HG02840 (cell line): Measurements from ENCODE around the gene IARS2.
"Not testable (repeated sequence)": the region's sequence is repeated elsewhere in the genome, so short reads cannot be mapped to it uniquely, and the experiment has no call there.

Experiments
- ATAC-seq: cut with Tn5 transposase; IDR thresholded peaks from one replicate; pipeline ENCODE4 v1.9.1; 2021; ENCODE audit warnings: mild to moderate bottlenecking, moderate library complexity, moderate number of reproducible peaks; ENCODE audit not compliant: unreplicated experiment, low FRiP score

IARS2 gene

DNA sequence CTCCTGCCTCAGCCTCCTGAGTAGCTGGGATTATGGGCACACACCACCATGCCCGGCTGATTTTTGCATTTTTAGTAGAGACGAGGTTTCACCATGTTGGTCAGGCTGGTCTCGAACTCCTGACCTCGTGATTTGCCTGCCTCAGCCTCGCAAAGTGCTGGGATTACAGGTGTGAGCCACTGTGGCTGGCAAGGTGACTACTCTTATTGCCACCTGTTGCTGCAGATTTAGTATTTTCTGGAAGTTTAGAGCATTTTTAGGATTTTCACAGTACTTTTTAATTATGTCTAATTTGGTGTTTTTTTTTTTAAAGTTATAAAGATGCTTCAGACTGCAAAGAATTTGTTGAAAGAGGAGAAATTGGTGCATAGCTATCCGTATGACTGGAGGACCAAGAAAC lies 16.5 kb downstream of the IARS2 start:
- ATAC-seq: not testable (repeated sequence)

DNA sequence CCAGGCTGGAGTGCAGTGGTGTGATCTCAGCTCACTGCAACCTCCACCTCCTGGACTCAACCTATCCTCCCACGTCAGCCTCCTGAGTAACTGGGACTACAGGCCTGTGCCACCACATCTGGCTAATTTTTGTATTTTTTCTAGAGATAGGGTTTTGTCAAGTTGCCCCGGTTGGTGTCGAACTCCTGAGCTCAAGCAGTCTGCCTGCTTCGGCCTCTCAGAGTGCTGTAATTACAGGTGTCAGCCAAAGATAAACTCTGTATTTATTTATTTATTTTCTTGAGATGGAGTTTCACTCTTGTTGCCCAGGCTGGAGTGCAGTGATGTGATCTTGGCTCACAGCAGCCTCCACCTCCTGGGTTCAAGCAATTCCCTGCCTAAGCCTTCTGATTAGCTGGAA lies 18.7 kb downstream of the IARS2 start:
- not testable (repeated sequence) for ATAC-seq

DNA sequence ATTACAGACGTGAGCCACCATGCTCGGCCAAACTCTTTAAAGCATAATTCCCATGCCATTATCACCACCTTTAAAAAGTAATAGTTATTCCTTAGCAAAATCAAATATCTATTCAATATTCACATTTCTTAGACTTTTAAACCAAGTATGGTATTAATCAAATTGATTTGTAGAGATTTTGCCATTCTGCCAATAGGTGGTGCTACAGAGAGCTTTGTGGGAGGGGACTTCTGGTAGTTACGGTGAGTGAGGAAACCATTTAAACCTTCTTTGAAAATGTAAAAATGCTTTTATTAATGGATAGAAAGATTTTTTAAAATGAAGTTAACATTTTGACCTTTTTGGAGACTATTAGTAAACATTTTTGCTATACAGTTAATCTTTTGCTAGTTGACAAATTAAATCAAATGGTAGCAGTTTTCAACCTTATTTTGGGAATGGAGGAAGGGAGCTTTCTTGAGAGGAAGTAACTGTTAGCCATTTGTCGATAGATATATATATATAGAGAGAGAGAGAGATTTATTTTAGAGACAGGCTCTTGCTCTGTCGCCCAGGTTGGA lies 19.3 kb downstream of the IARS2 start:
- ATAC-seq: no peak

DNA sequence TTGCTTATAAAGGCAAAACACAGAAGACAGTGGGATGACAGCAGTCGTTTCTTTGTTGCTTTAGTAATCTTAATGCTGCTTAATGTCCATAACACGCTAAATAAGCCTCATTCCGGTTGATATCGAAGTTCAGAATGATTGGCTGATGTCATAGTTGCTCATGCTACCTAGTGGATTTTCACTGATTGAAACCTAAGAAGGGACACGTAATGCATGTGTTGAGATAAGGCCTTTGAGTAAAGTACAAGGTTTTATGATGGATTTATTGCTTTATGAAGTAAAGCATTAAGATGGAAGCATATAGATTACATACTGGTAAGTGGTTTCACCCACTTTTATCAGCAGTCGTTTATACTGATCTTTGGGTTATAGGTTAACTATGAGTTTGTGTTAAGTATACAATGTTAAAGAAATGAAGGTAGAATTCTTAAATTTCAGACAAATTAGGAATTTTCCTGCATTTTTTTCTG lies 25.1 kb downstream of the IARS2 start:
- ATAC-seq: no peak

DNA sequence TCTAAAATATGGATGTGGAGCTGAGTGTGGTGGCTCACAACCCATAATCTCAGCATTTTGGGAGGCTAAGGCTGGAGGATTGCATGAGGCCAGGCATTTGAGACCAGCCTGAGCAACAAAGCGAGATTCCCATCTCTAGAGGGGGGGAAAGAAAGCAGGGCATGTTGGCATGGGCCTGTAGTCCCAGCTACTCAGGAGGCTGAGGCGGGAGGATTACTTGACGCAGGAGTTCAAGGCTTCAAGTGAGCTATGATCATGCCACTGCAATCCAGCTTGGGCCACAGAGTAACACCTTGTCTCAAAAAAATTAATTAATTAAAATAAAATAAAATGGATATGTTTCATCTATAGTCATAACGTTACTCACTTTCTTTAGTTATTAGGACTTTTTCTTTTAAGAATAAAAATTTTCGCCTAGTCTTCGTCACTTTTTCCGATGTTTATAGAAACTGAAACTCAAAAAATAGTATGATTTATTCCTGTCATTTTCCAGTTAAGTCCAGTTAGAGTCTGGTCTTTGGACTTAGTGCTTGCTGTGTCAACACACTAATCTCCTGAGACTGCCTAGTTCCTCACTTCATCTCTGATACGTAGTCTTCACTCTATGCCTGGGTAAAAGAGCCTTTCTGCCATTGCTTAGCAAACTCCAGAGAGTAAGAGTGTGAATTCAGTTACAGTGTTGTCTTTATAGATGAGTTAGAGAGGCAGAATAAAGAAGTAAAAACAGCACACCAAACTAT lies 28.0 kb downstream of the IARS2 start:
- no peak for ATAC-seq

DNA sequence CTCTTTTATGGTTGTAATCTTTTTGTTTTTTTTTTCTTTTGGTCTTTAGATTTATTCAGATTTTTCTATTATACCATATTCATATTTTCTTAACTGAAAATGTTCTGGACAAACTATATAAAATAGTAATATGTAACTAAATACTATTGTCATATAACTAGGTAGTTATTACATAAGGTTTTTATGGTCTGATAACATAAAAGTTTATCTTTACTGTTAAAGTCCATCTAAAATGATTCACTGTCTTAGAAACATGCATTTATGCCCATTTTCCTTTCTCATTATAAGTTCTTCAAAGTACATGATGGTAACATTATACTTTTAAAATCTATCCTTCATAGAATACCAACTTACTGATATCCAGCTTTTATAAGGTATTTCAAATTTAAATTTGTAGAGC lies 29.1 kb downstream of the IARS2 start:
- ATAC-seq: no peak

DNA sequence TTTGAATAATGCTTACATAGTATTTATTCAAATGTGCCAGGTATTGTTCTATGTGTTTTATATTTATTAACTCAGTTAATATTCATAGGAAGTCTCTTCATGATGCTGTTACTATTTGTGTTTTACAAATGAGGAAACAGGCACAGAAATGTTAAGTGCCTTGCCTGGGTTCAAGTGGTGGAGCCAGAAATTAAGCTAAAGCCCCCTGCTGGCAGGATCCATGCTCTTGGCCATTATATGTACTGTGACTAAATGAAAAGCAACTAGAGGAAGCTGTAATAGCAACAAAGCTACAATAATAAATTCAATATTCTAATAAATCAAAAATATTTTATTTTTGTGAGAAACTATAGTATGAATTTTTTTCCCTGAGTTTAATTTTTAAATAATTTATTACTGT lies 30.0 kb downstream of the IARS2 start:
- no peak for ATAC-seq

DNA sequence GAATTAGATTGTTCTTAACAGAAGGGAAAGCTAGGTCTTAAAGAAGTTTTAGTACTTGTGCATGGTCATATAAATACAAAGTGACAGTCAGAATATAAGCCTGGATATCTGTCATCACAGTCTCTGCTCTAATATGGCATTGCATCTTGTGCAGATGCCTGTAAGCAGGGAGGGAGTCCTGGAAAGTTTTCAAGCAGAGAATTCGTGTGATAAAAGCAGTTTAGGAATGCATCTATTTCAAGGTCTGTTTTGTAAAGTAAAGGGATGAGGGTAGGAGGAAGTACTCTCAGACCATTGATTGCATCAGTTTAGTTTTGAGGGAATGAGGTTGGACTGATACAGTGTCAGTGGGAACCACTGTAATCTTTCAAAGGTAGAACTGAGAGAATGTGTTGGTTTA lies 30.6 kb downstream of the IARS2 start:
- no peak for ATAC-seq

DNA sequence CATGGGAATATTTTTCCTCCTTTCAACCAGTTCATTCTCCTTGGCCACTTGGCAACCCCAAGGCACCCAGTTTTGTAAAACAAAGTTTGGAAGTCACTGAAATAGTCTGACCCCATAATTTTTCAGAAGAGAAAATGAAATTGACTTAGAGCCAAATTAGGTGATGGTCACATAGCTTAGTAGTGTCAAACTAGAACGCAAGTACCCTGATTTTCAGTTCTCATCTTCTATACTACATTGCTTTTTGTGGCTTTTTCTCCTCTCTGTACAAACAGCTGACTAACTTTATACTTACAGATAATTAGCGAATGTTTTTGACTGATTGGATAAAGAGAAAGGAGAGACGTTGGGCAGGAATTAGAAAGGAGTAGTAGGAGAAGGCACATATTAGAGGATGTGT lies 33.1 kb downstream of the IARS2 start:
- ATAC-seq: no peak

DNA sequence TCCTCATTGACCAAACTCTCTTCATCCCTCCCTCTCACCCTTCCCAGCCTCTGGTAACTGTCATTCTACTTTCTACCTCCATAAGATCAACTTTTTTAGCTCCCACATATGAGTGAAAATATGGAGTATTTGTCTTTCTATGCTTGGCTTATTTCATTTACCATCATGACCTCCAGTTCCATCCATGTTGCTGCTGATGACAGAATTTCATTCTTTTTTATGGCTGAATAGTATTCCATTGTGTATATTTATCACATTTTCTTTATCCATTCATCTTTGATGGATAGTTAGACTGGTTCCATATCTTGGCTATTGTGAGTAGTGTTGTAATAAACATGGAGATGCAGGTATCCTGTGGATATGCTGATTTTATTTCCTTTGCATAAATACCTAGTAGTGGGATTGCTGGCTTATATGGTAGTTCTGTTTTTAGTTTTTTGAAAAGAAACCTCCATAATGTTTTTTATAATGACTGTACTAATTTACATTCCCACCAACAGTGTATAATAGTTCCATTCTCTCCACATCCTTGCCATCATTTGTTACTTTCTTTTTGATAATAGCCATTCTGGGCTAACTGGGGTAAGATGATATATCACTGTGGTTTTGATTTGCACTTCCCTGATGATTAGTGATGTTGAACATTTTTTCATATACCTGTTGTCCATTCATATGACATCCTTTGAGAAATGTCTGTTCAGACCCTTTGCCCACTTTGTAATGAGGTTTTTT lies 35.7 kb downstream of the IARS2 start:
- ATAC-seq: no peak

DNA sequence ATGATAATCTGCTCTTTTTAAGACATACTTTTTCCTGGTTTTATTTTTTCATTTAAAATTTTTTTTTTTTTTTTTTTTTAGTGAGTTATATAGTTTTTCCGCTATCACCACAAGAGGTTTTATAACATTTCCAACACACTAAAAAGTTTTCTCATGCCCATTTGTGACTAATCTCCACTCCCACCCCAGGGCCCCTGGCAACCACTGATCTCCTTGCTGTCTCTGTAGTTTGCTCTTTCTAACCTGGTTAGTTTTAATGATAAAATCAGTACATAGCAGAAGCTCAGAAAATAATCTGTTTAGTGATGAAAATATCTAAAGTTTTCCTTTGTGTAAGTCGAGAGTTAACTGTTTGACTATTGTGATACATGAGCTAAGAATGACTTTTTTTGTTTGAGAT lies 41.8 kb downstream of the IARS2 start:
- ATAC-seq: no peak

DNA sequence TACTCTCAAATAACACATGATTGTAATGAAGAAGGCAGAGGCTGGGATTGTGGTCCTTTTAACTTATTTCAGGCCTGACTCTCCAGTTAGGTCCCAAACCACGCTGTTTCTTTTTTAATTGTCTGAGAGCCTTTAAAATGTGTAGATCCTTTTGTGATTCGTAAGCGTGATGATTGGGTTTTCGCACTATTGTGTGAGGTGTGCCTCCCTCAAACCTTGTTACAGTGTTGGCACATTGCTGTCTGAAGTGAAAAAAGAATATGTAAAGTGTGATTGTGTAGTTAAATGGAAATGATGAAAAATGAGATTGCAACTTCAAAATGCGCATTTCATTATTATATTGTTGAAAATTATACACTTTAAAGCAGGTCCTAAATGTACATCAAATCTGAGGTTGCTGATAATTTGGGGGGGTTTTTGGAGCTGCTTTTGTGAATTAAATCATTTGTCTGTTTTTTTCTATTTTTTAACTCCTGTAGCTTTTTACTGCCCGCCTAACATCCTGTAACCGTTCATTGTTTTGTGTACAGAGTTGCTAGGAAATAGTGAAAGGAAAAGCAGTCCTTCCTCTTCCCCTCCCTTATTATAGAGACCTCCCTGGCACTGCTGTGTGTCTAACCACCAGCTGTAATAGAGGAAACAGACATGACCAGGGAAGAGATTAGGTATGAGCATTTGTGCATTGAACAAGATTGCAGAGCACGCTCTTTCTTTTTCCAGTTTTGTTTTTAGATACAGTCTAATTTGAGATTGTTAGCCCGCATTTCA lies 43.3 kb downstream of the IARS2 start:
- no peak for ATAC-seq

DNA sequence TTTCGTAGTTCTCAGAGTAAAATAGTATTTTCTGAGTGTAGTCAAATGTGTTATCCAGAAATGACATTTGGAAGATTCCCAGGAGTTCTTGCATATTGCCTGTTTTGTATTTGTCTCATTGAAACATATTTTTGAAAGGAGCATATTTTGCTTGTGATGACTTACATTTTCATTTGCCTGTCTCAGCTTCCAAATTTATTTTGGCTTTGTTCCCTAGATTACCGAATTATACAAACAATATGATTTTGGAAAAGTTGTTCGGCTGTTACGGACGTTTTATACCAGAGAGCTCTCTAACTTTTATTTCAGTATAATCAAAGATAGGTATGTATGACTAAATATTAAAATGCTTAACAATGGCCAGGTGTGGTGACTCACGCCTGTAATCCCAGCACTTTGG lies 46.0 kb downstream of the IARS2 start:
- ATAC-seq: no peak

DNA sequence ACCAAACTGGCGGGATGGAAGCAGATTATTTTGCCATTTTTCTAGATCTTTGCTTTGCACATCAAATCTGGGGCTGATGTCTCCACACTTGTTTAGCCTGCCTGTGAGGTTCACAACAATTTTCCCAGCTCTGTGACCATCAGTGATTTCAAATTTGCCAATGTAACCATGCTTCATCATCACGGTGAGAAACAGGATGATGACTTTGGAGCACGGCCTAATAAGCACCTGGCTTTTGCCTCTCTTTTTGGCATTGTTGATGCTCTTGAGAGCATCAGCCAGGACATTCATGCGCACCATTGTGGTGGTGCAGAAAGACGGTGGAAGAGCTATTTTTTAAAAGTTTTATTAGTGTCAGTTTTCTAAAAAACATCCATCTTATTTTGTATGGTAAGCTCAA lies 50.1 kb downstream of the IARS2 start:
- no peak for ATAC-seq

DNA sequence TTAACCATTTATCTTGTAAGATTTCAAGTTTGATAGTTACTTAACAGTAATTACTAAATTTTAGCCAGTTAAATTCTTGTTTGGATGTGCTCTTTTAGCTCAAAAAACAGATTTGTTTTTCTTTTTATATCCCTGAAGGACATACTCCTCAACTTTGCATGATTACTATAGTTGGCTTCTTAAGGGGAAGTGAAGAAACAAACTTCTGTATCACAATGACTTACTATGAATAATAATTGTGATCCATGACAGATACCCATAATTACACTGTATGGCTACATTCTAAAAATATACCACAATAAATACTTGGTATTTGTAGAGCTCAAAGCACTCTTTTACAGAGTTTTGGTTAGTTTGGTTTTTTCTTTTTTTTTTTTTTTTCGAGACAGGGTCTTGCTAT lies 55.8 kb downstream of the IARS2 start:
- ATAC-seq: peak; percentile 57

DNA sequence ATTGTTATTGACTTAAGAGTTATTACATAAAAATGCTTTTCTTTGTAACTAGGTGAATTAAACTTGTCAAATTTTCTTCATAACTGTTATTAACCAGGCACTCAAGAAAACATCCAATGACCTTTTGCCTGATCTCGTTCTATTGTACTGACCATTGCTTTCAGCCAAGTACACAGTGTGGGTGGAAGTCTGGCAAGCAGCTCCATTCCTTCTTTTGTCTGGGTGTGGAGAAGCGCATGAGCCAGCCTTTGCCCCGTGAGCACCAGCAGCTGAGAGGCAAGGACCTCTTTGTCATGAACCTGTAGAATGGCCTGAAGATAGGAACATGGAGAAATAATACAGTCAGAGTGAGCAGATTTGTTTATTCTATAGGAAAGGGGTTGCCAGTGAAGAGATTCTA lies 57.5 kb downstream of the IARS2 start:
- no peak for ATAC-seq

DNA sequence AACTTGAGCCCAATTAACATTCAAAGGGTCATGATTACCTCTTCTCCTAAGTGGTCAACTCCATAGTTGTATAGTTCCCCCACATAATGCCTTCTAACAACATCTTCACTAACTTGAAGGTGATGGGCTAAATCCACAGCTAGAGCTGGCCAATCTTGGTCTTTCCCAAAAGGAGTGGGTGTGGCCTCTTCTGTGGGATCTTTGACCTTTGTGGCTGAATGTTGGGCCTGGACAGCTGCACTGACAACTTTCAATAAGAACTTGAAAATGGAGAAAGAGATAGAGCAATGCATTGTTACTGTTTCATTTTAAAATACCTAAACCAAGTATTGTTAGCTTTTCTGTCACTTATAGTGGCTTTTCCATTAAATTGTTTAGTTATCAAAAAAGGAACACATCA lies 59.2 kb downstream of the IARS2 start:
- ATAC-seq: no peak

DNA sequence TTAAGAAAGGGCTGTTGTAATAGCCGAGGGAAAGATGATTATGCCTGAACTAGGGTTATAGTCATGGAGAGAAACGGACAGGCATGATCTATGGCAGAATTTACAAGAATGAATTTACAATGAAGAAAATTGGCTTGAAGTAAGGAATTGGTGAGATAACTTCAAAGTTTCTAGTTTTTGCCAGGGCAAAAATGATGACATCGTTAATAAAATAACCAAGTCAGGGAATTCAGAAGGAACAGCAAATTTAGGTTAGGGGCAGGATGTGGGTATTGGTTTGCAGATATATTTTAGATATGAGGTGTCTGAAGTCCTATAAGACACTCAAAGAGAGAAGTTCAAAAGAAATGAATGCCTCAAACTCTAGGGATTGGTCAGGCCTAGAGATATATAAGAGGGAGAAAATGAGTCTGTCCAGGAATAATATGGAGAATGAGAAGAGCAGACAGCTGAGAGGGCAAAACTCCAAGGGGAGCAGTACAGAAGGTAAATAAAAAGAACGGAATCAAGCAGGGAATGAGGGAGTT lies 62.8 kb downstream of the IARS2 start:
- ATAC-seq: no peak

DNA sequence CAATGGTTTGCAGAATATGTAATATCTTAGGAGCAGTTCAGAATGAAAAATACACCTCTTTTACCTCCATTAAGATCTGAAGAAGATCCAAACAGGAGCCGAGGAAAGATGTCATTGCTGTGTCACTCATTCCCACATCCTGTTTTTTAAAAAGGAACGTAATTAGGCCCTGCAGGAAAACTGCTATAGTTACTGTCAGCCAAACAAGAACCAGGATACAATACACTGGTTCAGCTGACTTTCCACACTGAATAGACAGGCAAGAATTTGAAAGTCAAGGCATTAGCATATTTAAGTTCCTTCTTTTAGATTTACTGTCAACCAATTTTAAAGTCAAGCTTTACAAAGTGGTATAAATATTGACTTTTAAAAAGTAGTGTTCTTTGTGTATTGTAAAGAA lies 63.8 kb downstream of the IARS2 start:
- no peak for ATAC-seq

DNA sequence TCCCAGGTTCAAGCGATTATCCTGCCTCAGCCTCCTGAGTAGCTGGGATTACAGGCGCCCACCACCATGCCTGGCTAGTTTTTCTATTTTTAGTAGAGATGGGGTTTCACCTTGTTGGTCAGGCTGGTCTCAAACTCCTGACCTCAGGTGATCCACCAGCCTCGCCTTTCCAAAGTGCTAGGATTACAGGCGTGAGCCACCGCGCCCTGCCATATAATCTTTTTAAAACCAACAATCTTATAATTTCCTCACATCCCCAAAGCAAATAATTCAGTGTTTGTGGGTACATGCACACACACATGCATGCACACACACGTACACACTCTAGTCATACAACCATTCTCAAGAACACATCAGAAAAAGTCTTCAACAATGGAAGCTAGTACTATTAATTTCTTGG lies 64.6 kb downstream of the IARS2 start:
- not testable (repeated sequence) for ATAC-seq

DNA sequence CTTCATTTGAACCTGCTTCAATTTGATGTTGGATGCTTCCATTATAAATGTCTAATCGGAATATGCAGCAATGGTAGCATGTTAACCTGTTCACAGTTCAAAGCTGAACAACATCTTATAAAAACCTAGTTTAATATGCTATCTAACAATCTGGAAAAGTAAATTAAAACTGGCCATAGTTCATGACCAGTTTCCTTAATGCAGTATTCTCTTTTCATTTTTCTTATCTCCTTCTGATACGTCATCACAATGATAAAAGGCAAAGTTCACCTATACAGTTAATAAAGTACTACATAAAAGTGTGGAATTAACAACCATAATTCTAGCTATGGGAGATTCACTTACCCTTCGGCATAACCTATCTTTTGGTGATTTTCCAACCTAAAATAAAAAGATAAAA lies 65.1 kb downstream of the IARS2 start:
- ATAC-seq: no peak
